Measurements from ENCODE around the gene RIT1. TPM values are rescaled to one million over a fixed set of nuclear protein-coding genes. Genes with fewer than 3 reads are reported as not detected.
A peak's percentile ranks its signal among the peaks of the same experiment; 100 is the strongest.

RIT1 gene
- total RNA-seq, 1 donor from 2014 or later = 38.8 TPM

- TF ChIP-seq, protein P1, sequence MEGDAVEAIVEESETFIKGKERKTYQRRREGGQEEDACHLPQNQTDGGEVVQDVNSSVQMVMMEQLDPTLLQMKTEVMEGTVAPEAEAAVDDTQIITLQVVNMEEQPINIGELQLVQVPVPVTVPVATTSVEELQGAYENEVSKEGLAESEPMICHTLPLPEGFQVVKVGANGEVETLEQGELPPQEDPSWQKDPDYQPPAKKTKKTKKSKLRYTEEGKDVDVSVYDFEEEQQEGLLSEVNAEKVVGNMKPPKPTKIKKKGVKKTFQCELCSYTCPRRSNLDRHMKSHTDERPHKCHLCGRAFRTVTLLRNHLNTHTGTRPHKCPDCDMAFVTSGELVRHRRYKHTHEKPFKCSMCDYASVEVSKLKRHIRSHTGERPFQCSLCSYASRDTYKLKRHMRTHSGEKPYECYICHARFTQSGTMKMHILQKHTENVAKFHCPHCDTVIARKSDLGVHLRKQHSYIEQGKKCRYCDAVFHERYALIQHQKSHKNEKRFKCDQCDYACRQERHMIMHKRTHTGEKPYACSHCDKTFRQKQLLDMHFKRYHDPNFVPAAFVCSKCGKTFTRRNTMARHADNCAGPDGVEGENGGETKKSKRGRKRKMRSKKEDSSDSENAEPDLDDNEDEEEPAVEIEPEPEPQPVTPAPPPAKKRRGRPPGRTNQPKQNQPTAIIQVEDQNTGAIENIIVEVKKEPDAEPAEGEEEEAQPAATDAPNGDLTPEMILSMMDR (IDR thresholded peaks at IDR 0.05; ENCODE audit: insufficient read depth, low read length, poor library complexity, severe bottlenecking) = no peak
- DNase-seq (ENCODE audit: low read depth) = no peak
- no peak overlapping the region for H3K4me3 ChIP-seq (ENCODE audit: low read depth, low read length)
- no peaks in the 10 kb centered on the region for H3K36me3 ChIP-seq (ENCODE audit: control insufficient read depth, insufficient read depth, low read length)
- no peaks in the 10 kb centered on the region for H3K27me3 ChIP-seq (ENCODE audit: control insufficient read depth, insufficient read depth, low read length)
These were observed 49.3 kb downstream of the RIT1 start for GRCh38 chr1:155861896-155862295.

- Histone ChIP-seq H3K36me3 (ENCODE audit: control insufficient read depth, insufficient read depth, low read length) (no peaks in the 10 kb centered on the region), H3K27me3 (ENCODE audit: control insufficient read depth, insufficient read depth, low read length) (no peaks in the 10 kb centered on the region), H3K4me3 (ENCODE audit: low read depth, low read length) (peak overlapping the region; percentile 47)
- TF ChIP-seq, protein P1 (IDR thresholded peaks at IDR 0.05; ENCODE audit: insufficient read depth, low read length, poor library complexity, severe bottlenecking) = no peak
- no peak for DNase-seq (ENCODE audit: low read depth)
These were observed 50.1 kb downstream of the RIT1 start for GRCh38 chr1:155860970-155861510.

GRCh38 chr1:155859881-155860871, 51.0 kb downstream of the RIT1 start:
- DNase-seq (ENCODE audit: low read depth) = no peak
- peak overlapping the region; percentile 47 for H3K4me3 ChIP-seq (ENCODE audit: low read depth, low read length)
- TF ChIP-seq, protein P1 (IDR thresholded peaks at IDR 0.05; ENCODE audit: insufficient read depth, low read length, poor library complexity, severe bottlenecking) = no peak
- H3K27me3 ChIP-seq (ENCODE audit: control insufficient read depth, insufficient read depth, low read length) = no peaks in the 10 kb centered on the region
- H3K36me3 ChIP-seq (ENCODE audit: control insufficient read depth, insufficient read depth, low read length) = no peaks in the 10 kb centered on the region

DNA sequence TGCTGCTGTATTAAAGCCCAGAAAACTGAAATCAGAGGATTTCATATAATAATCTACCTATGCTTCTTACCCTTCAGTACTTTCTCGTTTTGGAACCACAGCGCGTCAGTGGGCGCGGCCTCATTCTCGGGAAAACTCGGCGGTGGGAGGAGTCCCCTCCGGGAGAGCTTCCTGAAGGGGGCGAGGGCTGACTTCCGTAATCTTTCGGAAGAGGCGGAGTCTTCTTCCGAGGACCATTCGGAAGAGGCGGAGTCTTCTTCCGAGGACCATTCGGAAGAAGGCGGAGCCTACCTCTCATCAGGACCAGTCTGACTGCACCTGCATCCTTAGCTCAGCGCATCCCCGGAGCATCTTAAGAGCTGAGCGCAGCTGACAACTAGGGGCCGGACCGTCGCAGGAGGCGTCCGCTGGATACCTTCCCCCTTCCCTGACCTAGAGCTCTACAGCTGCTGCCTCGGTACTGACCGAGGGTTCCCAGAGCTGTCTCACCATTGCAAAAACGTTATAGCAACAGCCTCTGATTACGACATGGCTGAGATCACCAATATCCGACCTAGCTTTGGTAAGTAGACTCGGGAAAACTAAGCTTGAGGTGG, 51.8 kb downstream of the RIT1 start, which contains the start of gene SYT11:
Gene SYT11 (plus strand): TSS at position 334 of the 596 bp plus-strand sequence. CDS start 195 bp downstream, at position 529.
- H3K4me3 ChIP-seq (ENCODE audit: low read depth, low read length) = peak within 1 kb of the TSS; percentile 49
- TF ChIP-seq, protein P1 (IDR thresholded peaks at IDR 0.05; ENCODE audit: insufficient read depth, low read length, poor library complexity, severe bottlenecking) = no peak
- peak; percentile 74 for DNase-seq (ENCODE audit: low read depth)
- H3K36me3 ChIP-seq (ENCODE audit: control insufficient read depth, insufficient read depth, low read length) = no peaks in the 10 kb centered on the region
- no peaks in the 10 kb centered on the region for H3K27me3 ChIP-seq (ENCODE audit: control insufficient read depth, insufficient read depth, low read length)

DNA sequence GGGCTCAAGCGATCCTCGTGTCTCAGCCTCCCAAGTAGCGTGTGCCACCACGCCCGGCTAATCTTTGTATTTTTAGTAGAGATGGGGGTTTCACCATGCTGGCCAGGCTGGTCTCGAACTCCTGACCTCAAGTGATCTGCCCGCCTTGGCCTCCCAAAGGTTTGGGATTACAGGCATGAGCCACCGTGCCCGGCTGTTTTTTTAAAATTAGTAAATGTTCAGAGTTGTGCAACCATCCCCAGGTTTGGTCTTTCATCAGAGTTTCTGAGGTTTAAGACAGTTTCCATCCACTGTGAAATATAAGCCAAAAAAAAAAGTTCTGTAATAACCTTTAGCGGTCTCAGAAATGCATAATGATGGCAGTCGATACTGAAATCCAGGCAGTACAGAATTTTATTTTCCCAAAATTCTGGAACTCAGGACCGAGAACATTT, 52.3 kb downstream of the RIT1 start:
- H3K4me3 ChIP-seq (ENCODE audit: low read depth, low read length) = peak overlapping the region; percentile 49
- no peaks in the 10 kb centered on the region for H3K36me3 ChIP-seq (ENCODE audit: control insufficient read depth, insufficient read depth, low read length)
- TF ChIP-seq, protein P1 (IDR thresholded peaks at IDR 0.05; ENCODE audit: insufficient read depth, low read length, poor library complexity, severe bottlenecking) = no peak
- no peaks in the 10 kb centered on the region for H3K27me3 ChIP-seq (ENCODE audit: control insufficient read depth, insufficient read depth, low read length)
- no peak for DNase-seq (ENCODE audit: low read depth)
